HEK293T (cell line): ENCODE results near the gene TMEM186.

Source experiments
- ARNT ChIP-seq: fragments of 450-650 bp; IDR thresholded peaks from 2 replicates; pipeline ENCODE4 v1.6.1; 2017; ENCODE audit warnings: mild to moderate bottlenecking
- CTBP1 ChIP-seq: fragments of 450-650 bp; IDR thresholded peaks from 2 replicates; pipeline ENCODE4 v1.6.1; 2016; ENCODE audit warnings: borderline replicate concordance
- FOXA1 ChIP-seq: fragments of 450-650 bp; IDR thresholded peaks from 2 replicates; pipeline ENCODE4 v1.6.1; 2016; ENCODE audit warnings: mild to moderate bottlenecking
- FOXK2 ChIP-seq: fragments of 450-650 bp; IDR thresholded peaks from 2 replicates; pipeline ENCODE4 v1.6.1; 2016; ENCODE audit warnings: mild to moderate bottlenecking
- SUZ12 ChIP-seq: fragments of 450-650 bp; IDR thresholded peaks from 2 replicates; pipeline ENCODE4 v1.6.1; 2016; ENCODE audit warnings: mild to moderate bottlenecking

DNA sequence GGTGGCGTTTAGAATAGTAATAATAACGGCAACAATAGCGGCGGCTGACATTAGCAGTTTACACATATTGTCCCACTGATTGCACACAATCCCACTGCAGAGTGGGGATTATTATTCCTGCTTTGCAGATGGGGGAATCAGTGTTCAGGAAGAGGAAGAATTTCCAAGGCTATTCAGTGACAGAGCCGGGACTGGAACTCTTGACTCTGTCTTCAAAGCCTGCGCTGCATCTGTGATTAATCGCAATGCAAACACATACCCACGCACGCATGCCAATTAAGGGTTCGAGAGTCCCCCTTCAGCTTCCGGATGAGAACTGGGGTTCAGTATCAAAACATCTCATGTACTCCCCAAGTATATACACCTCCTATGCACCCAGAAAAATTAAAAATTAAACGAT lies 29.2 kb downstream of the TMEM186 start:
- TF ChIP-seq CTBP1: no peak
- no peak for TF ChIP-seq FOXA1
- TF ChIP-seq SUZ12: no peak
- TF ChIP-seq ARNT: no peak
- TF ChIP-seq FOXK2: no peak
